ENCODE measurements around the gene EFCC1.

The EFCC1 gene

GRCh38 chr3:128987302-128988100, 13.6 kb upstream of the EFCC1 start:
- TF ChIP-seq, protein P1, sequence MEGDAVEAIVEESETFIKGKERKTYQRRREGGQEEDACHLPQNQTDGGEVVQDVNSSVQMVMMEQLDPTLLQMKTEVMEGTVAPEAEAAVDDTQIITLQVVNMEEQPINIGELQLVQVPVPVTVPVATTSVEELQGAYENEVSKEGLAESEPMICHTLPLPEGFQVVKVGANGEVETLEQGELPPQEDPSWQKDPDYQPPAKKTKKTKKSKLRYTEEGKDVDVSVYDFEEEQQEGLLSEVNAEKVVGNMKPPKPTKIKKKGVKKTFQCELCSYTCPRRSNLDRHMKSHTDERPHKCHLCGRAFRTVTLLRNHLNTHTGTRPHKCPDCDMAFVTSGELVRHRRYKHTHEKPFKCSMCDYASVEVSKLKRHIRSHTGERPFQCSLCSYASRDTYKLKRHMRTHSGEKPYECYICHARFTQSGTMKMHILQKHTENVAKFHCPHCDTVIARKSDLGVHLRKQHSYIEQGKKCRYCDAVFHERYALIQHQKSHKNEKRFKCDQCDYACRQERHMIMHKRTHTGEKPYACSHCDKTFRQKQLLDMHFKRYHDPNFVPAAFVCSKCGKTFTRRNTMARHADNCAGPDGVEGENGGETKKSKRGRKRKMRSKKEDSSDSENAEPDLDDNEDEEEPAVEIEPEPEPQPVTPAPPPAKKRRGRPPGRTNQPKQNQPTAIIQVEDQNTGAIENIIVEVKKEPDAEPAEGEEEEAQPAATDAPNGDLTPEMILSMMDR (IDR thresholded peaks at IDR 0.05; ENCODE audit: low read depth, low read length), result no peak
- no peak overlapping the region for H3K4me3 ChIP-seq (ENCODE audit: low read depth, low read length)

DNA sequence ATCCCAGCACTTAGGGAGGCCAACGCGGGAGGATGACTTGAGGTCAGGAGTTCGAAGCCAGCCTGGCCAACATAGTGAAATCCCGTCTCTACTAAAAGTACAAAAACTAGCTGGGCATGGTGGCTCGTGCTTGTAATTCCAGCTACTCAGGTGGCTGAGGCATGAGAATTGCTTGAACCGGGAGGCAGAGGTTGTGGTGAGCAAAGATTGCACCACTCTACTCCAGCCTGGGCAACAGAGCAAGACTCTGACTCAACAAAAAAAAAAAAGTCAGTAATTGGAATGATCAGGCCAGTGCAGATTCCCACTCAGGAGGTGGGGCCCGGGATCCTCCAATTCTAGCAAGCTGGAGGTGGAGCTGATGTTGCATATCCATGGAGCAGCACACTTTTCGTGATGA, 12.8 kb upstream of the EFCC1 start:
- TF ChIP-seq, protein P1 (IDR thresholded peaks at IDR 0.05; ENCODE audit: low read depth, low read length), result no peak
- no peak overlapping the region for H3K4me3 ChIP-seq (ENCODE audit: low read depth, low read length)

DNA sequence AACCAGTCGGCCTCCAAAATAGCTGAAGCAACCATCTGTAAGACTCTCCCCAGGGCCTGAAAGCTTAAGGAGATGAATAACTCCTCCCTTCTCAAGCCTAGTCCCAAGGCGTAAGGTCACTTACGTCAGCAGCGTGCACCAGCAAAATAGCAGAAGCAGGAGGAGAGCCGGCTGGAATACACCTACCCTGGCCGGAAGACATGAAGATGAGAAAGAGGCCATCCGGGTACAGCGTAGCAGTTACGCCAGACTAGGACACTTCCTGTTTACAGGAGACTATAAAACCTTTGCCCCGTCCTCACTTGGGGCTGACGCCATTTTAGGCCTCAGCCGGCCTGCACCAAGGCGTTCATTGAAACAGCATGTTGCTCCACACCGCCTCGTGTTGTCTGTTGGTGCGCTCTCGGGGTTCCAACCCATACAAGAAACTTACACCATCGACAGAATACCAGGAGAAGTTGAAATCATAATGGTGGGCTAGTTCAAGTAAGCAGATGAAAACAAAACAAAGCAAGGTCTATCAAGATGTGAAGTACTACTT, 9.7 kb upstream of the EFCC1 start:
- no peak overlapping the region for H3K4me3 ChIP-seq (ENCODE audit: low read depth, low read length)
- TF ChIP-seq, protein P1 (IDR thresholded peaks at IDR 0.05; ENCODE audit: low read depth, low read length), result no peak

- no peak overlapping the region for H3K4me3 ChIP-seq (ENCODE audit: low read depth, low read length)
- TF ChIP-seq, protein P1 (IDR thresholded peaks at IDR 0.05; ENCODE audit: low read depth, low read length), result no peak
Observed at GRCh38 chr3:128992926-128993460, 8.1 kb upstream of the EFCC1 start.

DNA sequence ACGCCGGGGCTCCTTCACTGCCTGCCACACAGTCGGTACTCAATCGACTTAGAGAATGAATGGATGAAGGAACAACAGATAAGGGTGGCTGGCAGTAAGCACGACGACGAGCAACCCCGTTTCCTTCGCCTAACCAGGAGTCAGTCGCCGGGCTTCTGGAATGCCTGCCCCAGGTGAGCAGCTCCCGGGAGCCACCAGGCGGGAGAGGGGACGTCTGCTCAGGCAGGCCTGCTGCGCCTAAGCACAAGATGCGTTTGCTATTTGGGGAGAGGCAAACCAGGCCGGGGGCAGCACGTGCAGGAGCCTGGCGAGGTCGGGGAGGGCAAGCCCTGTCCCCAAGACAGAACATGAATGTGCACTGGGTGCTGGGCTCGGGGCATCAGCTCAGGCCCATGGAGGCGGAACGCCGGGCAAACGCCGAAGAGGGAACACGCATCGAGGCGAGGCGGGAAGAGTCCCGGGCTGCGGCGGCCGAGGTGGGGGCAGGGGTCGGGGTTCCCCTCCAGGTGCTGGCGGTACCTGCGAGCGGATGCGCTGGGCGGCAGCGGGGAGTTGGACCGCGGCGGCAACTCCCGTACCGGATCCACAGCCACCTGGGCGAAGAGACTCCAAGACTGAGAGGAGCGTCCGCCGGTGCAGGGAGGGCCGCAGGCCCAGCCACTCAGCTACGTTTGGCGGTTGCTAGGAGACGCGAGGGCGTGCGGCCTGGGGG, 7.5 kb upstream of the EFCC1 start, which contains the start of gene CFAP92:
Gene CFAP92 (minus strand): TSS at position 616 of the 712 bp plus-strand sequence. CDS start 772 bp downstream, outside the sequence.
- H3K4me3 ChIP-seq (ENCODE audit: low read depth, low read length), result peak within 1 kb of the TSS; percentile 35
- TF ChIP-seq, protein P1 (IDR thresholded peaks at IDR 0.05; ENCODE audit: low read depth, low read length), result no peak

DNA sequence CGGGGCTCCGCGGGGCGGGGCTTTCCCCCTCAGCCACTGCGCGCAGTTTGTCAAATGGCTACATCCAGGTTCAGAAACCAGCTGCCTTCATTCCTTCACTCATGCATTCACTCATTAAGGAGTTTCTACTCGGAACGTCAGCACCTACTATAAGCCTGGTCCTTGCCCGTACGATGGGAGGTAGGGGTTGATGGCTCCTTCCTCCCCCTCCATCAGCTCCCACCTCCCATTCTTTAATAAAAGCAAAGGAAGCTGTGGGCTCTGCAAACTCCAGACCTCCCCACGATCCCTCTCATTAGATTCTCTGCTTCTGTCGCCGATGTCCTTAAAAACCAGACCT, 7.0 kb upstream of the EFCC1 start:
- TF ChIP-seq, protein P1 (IDR thresholded peaks at IDR 0.05; ENCODE audit: low read depth, low read length), result no peak
- no peak overlapping the region for H3K4me3 ChIP-seq (ENCODE audit: low read depth, low read length)

All from WI38 (cell line).